HepG2 (cell line): ENCODE measurements around the gene USB1. TPM values are rescaled to one million over a fixed set of nuclear protein-coding genes. Genes with fewer than 3 reads are reported as not detected.
A peak's percentile ranks its signal among the peaks of the same experiment; 100 is the strongest.

Experiments
- ARID5B ChIP-seq: IDR thresholded peaks from 2 replicates; pipeline ENCODE4 v1.4.0; 2020; ENCODE audit warnings: mild to moderate bottlenecking, missing genetic modification reagents
- DBP ChIP-seq: sonication (generic); formaldehyde crosslinking; IDR thresholded peaks from 2 replicates; pipeline ENCODE4 v1.4.0; 2020; ENCODE audit warnings: missing genetic modification reagents; ENCODE audit errors: not compliant biosample characterization
- EED ChIP-seq: sonication (generic); formaldehyde crosslinking; IDR thresholded peaks from 2 replicates; pipeline ENCODE4 v1.5.0; 2020; ENCODE audit warnings: mild to moderate bottlenecking, missing genetic modification reagents
- FUBP1 ChIP-seq: sonication (generic); formaldehyde crosslinking; IDR thresholded peaks from 2 replicates; pipeline ENCODE4 v1.5.1; 2020; ENCODE audit warnings: missing genetic modification reagents, mild to moderate bottlenecking, borderline replicate concordance
- GLI4 ChIP-seq: sonication (generic); formaldehyde crosslinking; IDR thresholded peaks from 2 replicates; pipeline ENCODE4 v1.5.1; 2020; ENCODE audit warnings: missing genetic modification reagents, mild to moderate bottlenecking, moderate library complexity, borderline replicate concordance
- GZF1 ChIP-seq: sonication (generic); formaldehyde crosslinking; IDR thresholded peaks from 2 replicates; pipeline ENCODE4 v1.5.1; 2020; ENCODE audit warnings: mild to moderate bottlenecking, missing genetic modification reagents
- HMG20A ChIP-seq: IDR thresholded peaks from 2 replicates; pipeline ENCODE4 v1.6.1; 2016; ENCODE audit warnings: borderline replicate concordance
- HOXA3 ChIP-seq: sonication (generic); formaldehyde crosslinking; IDR thresholded peaks from 2 replicates; pipeline ENCODE4 v1.5.0; 2020; ENCODE audit warnings: missing genetic modification reagents
- PATZ1 ChIP-seq: sonication (generic); formaldehyde crosslinking; IDR thresholded peaks from 2 replicates; pipeline ENCODE4 v1.4.0; 2020; ENCODE audit warnings: missing genetic modification reagents
- SAFB2 ChIP-seq: sonication (generic); formaldehyde crosslinking; IDR thresholded peaks from 2 replicates; pipeline ENCODE4 v1.5.1; 2020; ENCODE audit warnings: missing genetic modification reagents, low read depth, mild to moderate bottlenecking, borderline replicate concordance
- TOE1 ChIP-seq: sonication (generic); formaldehyde crosslinking; IDR thresholded peaks from 2 replicates; pipeline ENCODE4 v1.4.0; 2020; ENCODE audit warnings: mild to moderate bottlenecking, missing genetic modification reagents
- ZNF17 ChIP-seq: sonication (generic); formaldehyde crosslinking; IDR thresholded peaks from 2 replicates; pipeline ENCODE4 v1.5.0; 2020; ENCODE audit warnings: mild to moderate bottlenecking, missing genetic modification reagents
- ZNF224 ChIP-seq: sonication (generic); formaldehyde crosslinking; IDR thresholded peaks from 2 replicates; pipeline ENCODE4 v1.5.0; 2020; ENCODE audit warnings: mild to moderate bottlenecking, missing genetic modification reagents
- ZNF282 ChIP-seq: fragments of 450-650 bp; IDR thresholded peaks from 2 replicates; pipeline ENCODE4 v1.6.1; 2018; ENCODE audit not compliant: partially characterized antibody
- ZNF335 ChIP-seq: sonication (generic); formaldehyde crosslinking; IDR thresholded peaks from 2 replicates; pipeline ENCODE4 v1.4.0; 2020; ENCODE audit warnings: missing genetic modification reagents
- ZNF362 ChIP-seq: sonication (generic); formaldehyde crosslinking; IDR thresholded peaks from 2 replicates; pipeline ENCODE4 v1.4.0; 2020; ENCODE audit warnings: missing genetic modification reagents, mild to moderate bottlenecking, borderline replicate concordance
- ZNF468 ChIP-seq: sonication (generic); formaldehyde crosslinking; IDR thresholded peaks from 2 replicates; pipeline ENCODE4 v1.8.0; 2022; ENCODE audit warnings: mild to moderate bottlenecking, moderate library complexity, missing genetic modification reagents
- ZNF550 ChIP-seq: sonication (generic); formaldehyde crosslinking; IDR thresholded peaks from 2 replicates; pipeline ENCODE4 v1.4.0; 2020; ENCODE audit warnings: mild to moderate bottlenecking, missing genetic modification reagents, borderline replicate concordance
- ZNF792 ChIP-seq: IDR thresholded peaks from 2 replicates; pipeline ENCODE4 v1.6.1; 2016
- polyA plus RNA-seq, 8 experiments: library from polyadenylated mRNA; depleted of rRNA in 3 of 8; stranded (reverse) in 7 of 8; unstranded in 1 of 8; fragments of >200 nt; fragmentation: Illumina TruSeq in 4 of 8; extraction: Trizol in 4 of 8; gene quantifications; 2 replicates each; pipeline versions ENCODE4 v1.2.1 to v1.2.3, GENCODE V29; 2011 to 2016; ENCODE audit warnings: low read depth in 4 of 8, missing spikeins in 1 of 8, mixed read lengths in 1 of 8; ENCODE audit not compliant: insufficient read depth in 1 of 8
- total RNA-seq, 5 experiments: library from RNA; depleted of rRNA; stranded (reverse); fragments of >200 nt; fragmentation: Illumina TruSeq; extraction: Trizol; gene quantifications; 2 replicates each; pipeline ENCODE4 v1.2.3, GENCODE V29; 2016; ENCODE audit warnings: low read depth in 1 of 5

The USB1 gene
- total and polyA plus RNA-seq, 2 of the 13 experiments (the other 11 are each of a cell fraction or from before 2014, with no cell fraction given) = 16.7 to 65.4 TPM

GRCh38 chr16:58024486-58025350 is 23.5 kb downstream of the USB1 start (continued):
- TF ChIP-seq ZNF17 = no peak
- no peak for TF ChIP-seq GLI4
- TF ChIP-seq HOXA3 (CRISPR knock-in tag) = peak; percentile 91
- peak; percentile 79 for TF ChIP-seq ZNF792 (CRISPR knock-in tag)
- no peak; the same call in 1 of the 2 replicates for TF ChIP-seq GZF1 (CRISPR knock-in tag)
- no peak for TF ChIP-seq EED (CRISPR knock-in tag)
- TF ChIP-seq ZNF362 (CRISPR knock-in tag) = peak; percentile 42; the same call in 1 of the 2 replicates
- peak; percentile 88 for TF ChIP-seq ARID5B (CRISPR knock-in tag)
- TF ChIP-seq HMG20A = peak; percentile 15; the same call in 1 of the 2 replicates
- peak; percentile 89; the same call in 1 of the 2 replicates for TF ChIP-seq ZNF468 (CRISPR knock-in tag)
- no peak for TF ChIP-seq DBP (CRISPR knock-in tag)
- no peak; the same call in 1 of the 2 replicates for TF ChIP-seq ZNF550 (CRISPR knock-in tag)
- peak; percentile 49; the same call in 1 of the 2 replicates for TF ChIP-seq TOE1 (CRISPR knock-in tag)
- no peak for TF ChIP-seq ZNF282
- peak; percentile 74 for TF ChIP-seq PATZ1 (CRISPR knock-in tag)
- no peak; the same call in 1 of the 2 replicates for TF ChIP-seq ZNF335 (CRISPR knock-in tag)
- peak; percentile 76; the same call in 1 of the 2 replicates for TF ChIP-seq FUBP1
- TF ChIP-seq ZNF224 (CRISPR knock-in tag) = peak; percentile 71
- TF ChIP-seq SAFB2 (CRISPR knock-in tag) = peak; percentile 78; the same call in 1 of the 2 replicates
